ENCODE results near the gene GRK1.

GRK1 gene

DNA sequence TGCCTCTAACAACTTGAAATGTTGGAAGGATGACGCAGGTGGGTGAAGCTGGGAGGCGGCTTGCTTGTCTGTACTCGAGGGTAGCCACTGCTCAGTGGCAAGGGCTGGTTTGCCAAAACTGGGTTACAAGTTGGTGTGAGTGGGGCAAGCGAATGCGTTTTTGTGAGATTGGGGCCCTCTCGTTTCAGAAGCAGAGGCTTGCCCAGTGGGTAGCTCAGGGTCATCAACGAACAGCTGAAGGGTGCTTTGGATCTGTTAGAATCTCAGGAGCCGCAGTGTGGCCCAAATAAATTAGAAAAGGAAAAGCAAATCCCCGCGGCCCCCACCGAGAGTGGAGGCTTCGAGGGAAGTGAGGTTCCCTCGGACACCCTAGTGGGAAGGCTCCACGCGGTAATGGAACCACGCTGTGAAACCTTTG, 16.3 kb upstream of the GRK1 start:
- no peak for DNase-seq

DNA sequence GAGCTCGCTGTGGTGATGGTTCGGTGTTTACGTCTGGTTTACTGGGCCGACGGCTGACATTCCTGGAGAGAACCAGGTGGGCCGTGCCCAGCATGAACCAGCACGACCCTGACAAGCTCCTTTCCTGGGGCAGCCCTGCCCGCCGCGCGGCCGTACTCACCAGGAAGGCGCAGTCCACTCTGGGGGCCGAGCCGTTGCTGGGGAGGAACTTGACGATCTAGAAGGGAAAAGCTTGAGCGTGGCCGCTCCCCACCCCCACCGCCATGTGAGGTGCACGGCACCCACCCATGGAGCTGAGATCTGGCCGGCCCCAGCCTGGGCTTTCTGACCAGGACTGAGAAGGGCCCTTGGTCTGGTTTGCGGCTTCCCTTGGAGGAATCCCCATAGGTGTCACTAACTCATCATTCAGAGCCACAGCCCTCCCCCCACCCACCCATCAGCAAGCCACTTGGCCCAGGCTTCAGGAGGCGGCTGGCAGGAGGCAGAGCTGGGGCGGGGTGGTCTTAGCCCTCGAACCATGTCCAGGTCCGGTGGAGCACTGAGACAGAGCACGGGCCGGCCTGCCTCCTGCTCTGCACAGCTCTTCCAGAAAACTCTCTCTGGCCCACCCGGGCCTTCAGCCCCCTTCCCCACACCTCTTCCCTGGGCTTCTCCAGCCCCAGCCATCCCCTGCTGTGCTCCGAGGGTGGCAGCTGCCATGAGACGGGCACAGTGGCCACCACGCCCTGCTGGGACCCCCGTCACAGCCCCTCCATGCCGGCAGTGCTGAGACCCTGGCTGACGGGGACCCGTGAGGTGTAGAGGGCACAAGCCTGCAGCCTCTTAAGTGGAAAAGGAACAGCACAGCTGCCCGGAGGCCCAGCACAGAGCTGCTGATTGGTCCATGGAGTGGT, 15.3 kb upstream of the GRK1 start:
- no peak for DNase-seq

DNA sequence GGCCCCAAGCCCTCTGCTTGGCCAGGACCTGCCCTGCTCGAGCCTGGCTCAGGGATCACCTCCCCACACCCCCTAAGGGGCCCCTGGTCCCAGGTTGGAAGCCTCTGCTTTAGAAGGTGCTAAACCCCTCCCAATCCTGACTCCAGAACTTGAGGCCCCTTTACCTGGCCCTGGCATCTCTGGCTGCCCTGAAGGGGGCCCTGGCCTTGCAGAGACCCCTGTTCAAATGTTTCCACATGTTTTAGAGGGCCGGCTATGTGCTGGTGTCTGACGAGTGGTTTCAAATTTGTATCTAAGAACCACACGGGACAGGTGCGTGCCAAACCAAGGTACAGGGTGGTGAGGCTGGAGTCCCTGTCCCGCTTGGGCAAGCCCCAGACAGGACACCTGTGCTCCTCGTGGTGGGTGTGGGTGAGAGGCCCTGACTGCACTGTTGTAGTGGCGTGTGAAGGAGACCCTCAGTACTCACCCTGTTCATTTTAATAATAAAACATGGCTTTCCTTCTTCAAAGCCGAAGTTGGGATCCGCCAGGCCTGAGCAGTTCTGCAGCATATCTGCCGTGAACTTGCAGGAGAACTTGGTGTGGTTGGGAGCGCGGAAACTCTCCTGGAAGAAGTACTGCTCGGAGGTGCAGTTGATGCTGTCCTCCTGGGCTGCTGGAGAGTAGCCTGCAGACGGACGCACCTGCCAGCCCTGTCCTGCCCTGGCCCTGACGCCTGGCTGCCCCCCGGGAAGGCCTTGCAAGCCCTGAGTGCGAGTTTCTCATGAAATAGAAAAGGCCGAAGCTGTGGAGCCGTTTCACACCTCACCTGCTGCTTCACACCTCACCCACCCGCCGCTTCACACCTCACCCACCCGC, 14.4 kb upstream of the GRK1 start:
- no peak for DNase-seq

DNA sequence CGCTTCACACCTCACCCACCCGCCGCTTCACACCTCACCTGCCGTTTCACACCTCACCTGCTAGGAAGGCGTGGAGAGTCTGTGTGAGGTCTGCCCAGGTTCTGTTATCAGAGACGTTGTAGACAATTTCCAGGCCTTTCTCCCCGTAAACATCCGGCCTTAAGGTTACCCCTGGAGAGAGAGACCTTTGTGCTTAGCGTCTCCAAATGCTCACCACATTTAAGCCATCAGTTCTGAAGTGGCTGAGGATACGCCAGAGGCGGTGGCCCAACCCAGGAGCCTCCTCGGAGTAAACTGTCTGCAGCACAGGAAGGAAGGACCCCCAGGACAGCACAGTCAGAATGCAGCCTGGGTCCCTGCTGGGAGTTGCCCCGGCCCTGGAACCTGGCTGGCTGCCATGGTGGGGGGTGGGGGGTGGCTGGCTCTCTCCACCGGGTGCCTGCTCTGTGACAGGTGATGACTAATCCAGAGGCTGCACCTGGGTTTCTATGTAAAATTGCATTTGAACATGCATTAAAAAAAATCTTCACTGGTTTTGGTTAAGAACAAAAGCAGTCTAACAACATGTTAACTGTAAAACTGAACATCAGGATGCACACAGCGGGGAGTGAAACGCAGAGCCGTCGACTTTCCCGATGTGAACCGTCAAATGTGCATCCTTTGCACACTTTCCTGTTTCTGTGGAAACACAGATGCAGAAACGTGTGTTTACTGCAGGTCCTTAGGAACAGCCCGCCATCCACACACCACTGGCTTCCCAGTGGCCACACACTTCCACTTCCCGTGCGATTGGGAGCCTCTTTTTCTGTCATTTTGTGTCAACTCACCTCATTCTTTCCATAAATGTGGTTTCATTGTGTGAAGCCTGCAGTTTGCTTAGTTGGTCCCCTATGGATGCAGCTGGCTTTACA, 13.5 kb upstream of the GRK1 start:
- DNase-seq: no peak

DNA sequence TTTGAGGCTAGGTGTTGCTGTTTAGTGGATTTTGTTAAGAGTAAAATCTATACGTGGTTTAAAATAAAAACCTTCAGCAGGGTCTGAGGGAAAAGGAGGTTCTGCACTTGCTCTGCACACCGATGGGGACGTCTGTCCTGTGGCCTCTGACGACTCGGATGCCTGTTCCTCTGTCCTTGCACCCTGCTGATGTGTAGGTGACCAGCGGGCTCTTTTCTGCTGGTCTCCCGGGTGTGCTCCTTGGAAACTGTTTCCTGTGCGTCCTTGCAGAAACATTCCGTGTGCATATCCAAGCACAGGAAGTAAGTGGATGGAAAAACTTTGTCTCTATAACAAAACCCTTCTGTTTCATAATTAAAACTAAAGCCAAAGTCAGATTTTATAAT, 12.9 kb upstream of the GRK1 start:
- DNase-seq: no peak

DNA sequence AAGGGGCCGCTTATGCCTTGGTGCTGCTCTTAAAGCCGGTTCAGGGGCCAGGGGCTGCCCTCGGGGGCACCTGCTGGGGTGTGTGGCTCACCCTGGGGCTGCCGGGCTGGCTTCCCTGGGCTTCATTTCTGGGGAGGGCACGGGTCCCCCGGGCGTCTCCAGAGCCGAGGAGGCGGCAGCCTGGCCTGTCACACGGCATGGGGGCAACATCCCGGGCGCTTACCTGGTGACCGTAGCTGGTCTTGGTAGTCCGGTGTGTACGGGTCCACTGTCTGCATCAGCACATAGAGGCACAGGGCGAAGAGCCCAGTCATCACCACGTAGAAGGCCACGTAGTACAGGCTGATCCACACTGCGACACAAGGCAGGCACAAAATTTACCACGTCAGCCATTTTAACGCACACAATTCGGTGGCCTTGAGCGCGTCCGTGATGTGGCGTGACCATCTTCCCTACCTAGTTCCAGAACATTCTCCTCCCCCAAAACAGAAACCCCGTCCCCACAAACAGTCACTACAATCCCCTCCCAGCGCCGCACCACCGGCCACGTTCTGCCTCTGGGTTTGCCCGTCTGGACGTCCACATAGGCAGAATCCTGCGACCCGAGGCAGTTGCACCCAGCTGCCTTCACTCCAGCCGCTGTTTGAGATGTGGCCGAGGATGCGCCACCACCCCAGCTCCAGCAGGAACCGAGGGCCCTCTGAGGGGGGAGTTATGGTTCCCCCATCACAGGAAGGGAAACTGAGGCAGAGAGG, 12.3 kb upstream of the GRK1 start:
- no peak for DNase-seq

DNA sequence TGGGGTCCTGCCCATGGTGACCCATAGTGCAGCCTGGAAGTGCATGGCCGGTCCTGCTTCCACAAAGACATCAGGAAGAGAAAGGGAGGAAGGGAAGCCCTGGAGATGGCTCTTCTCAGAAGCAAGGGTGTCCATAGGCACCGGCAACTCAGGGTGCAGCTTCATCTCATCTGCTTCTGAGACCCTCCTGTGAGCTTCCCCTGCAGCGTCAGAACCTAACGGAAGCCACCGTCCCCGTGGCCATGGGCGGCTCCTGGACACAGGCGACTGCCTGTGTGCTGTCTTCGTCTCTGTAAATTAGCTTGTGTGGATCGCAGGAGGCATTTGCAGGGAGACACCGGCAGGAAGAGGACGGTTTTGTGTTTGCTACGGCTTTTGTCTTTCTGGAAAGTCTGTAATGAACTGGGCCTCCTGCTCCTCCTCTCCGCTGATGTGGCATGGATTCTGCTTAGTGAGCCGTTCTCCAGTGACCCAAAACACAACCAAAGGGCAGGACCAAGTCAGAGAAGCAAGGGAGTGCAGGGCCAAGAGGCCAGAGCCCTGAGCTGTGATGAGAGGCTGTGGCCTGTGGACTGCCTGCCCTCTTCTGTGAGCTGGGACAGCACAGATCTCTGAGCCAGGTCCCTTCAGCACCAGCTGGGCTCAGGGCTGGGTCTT, 11.5 kb upstream of the GRK1 start:
- DNase-seq: no peak

DNA sequence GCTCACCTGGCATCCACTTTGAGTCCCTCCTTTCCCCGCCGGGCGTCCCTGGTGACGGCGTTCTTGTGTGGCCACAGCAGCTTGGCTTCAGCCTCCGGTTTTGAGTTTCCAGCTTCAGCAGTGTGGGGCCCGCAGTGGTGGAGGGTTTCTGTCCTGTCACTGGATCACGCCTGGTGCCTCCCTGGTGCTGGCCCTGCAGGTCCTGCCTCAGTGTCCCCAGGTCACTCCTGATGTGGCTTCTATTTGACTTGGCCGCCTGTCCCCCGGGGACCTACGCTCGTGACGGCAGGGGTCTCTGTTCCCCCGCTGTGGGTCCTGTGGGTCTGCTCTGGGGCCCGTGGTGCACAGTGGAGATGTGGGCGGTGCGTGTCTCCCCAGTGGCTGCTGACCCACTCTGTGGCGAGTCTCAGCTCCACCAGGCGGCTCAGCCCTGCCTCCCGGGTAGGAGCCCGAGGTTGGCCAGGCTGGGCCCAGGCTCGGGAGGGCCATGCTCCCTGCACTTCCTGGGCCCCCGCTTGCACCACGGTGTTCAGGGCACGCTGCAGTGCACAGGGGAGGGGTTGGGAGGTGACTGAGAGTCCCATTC, 10.9 kb upstream of the GRK1 start:
- no peak for DNase-seq

DNA sequence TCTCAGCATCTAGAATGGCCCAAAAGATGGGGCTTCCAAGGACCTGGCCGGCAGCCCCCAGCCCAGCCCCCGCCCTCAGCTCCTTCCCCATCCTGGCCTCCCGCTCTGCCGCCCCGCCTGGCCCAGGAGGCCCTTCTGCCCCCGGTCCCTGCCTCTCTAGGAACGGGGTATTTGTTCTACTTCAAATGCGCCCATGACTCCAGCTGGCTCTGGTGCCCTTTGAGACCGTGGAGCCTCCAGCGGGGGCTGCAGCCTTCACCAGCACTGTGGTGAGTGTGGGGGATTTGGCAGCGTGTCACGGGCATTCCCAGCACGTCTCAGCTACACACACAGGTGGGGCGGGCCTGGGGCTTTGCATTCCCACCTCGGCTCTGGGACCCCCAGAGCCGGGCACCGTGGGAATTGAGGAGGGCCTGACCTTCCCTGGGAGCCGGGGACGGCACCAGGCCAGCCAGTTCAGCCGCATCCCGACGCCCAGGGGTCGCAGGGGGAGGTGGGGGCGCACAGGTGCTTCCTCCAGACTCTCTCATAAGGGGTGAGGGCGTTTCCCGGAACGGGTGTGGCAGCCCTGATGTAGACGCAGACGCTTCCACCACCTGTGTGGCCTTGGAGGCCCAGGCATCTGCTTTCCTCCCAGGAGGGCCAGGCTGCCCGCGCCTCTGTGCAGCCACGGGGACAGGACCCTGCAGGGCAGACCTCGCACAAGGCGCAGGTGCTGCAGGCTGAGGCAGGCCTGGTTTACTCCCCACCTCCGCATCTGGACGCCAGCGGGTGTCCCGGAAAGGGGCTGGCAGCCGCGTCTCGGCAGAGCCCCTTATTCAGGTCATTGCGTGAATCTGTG, 10.0 kb upstream of the GRK1 start:
- no peak for DNase-seq

DNA sequence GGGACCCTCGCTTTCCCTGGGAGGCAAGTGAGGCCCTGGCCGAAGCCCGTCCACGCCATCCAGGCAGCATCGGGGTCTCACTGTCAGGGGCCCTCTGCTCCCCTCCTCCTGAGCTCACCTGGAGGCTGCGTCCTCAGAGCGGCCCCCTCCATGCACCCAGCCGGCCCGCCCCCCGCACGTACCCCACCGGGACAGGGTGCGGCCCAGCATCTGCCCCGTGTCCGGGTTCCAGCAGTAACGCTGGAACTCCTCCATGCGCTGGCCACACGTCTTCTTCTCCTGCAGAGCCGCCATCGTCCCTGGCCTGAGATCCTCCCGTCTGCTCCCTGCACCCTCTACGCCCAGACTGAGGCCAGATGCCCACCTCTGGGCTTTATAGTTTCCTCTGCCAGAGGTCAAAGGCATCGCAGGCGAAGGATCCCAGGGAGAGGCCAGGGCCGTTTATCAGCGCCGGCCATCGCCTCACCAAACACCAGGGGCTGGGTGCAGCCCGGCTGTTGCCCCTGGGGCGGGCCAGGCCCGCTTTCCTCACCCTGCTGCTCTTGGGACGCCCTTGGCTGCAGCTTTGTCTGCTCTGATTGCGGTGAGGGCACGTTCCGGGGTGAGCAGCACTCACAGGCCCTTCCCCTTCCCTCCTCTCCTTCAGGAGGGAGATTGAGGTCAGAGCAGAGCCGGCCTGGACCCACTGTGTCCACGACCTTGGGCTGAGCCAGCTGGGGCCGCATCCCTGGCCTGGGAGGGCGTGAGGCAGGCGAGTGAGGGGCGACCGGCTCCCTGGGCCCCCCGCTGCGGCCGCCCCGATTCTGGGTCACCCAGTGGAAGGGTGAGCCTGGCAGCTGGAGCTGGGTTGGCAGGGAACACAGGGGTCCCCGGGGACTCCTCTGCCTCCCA, 8.9 kb upstream of the GRK1 start, which contains the start of gene ATP4B:
ATP4B (minus strand) TSS at position 348 of the 891 bp plus-strand sequence; CDS start at position 294, 54 bp downstream.
- DNase-seq: no peak

DNA sequence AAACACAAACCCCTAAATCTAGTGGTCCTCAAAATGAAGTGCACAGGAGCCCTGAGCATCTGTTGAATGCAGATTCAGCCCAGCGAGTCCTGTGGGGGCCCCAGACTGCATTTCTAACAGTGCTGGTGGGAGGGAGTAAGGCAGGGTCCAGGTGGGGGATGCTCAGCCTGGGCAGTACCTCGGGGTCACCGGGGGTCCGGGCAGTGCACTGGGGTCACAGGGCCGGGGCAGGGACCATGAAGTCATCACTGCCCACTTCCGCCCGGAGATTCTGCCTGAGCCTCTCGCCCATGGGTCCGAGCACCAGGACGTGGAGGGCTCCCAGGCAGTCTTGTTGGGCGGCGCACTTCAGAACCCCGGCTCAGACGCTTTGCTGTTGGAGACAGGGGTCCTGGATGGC, 8.2 kb upstream of the GRK1 start:
- no peak for DNase-seq

DNA sequence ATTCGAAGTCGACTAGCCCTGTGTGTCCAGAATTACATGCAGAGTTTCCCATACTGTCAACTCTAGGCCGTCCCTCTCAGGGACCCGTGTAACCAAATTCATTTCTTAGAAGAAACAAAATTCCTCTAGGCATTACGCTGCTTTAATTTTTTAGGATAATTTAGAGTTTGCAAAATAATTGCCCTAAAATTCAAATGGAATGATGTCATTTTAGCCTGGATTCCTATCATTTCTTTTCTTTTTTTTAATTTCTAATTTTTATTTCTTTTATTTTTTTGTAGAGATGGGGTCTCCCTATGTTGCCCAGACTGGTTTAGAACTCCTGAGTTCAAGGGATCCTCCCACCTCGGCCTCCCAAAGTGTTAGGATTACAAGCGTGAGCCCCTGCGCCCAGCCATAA, 7.7 kb upstream of the GRK1 start:
- no peak for DNase-seq

DNA sequence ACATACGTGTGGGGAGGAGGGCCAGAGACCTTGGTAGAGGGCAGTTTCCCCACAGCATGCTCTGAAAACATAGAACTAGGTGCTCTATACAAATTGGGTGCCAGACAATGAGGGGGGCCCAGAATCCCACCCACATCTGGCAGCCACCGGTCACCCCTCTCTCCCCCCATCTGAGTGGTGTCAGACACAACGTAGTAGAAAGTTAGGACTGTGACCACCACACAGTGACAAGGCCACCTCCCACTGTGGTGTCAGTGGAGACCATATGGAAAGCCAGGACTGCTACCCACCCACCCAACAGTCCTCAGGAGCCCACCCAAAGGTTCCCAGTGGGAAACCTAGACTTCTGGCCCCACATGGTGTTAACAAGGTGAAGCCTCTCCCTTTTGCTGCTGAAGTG, 7.0 kb upstream of the GRK1 start:
- no peak for DNase-seq

DNA sequence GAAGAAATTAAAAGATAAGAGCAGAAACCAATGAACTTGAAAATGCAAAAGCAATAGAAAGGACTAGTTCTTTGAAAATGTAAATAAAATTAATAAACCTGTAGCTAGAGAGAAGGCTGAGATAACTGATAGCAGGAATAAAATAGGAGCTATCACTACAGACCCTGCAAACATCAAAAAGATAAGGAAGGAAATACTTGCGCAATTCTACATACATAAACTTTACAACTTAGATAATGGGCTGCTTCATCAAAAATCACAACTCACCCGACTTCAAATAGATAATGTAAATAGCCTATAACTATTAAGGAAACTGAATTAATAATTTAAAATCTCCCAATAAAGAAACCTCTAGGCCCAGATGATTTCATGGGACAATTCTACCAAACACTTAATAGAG, 5.5 kb upstream of the GRK1 start:
- DNase-seq: no peak

DNA sequence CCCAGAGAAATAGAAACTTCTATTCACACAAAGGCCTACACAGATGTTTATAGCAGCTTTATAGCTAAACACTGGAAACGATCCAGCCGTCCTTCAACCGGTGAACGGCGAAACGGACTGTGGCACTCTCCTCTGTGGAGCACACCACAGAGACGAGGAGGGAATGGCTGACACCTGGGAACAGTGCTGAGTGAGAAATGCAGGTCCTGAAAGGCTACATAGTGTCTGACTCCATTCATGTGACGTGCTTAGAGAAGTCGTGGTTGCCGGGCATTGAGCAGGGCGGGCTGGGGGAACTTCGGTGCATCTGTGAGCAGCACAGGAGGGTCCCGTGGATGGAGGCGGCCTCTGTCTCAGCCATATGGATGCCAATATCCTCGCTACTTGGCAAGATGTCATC, 3.1 kb upstream of the GRK1 start:
- DNase-seq: no peak

DNA sequence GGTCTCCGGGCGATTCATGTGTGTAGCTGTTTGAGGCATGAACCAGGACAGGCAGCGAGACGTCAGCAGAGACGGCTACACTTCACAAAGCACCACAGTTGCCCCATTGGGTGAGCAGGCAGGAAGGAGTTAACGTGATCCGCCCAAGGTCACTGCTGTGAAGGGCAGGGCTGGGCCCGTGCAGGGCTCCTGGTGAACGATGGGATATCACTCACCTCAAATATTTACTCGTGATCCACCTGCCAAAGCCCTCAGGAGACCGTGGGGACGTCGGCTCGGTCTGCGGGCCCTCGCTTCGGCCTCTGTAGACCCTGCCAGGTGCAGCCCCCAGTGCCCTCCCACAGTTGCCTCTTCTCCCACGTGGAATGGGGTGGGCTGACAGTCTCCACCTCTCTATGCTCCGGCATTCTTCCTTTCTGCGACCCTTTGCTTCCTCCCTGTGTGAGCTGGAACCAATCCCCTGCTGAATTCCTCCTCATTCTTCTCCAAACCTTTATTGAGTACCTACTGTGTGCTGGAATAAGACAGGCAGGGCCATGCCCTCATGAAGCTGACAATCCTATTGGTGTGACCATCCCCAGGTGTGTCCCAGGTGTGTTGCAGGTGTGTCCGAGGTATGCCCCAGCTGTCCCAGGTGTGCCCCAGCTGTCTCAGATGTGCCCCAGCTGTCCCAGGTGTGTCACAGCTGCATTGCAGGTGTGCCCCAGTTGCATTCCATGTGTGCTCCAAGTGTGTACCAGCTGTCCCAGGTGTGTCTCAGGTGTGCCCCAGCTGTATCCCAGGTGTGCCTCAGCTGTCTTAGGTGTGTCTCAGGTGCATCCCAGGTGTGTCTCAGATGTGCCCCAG, 2.0 kb upstream of the GRK1 start:
- no peak for DNase-seq

DNA sequence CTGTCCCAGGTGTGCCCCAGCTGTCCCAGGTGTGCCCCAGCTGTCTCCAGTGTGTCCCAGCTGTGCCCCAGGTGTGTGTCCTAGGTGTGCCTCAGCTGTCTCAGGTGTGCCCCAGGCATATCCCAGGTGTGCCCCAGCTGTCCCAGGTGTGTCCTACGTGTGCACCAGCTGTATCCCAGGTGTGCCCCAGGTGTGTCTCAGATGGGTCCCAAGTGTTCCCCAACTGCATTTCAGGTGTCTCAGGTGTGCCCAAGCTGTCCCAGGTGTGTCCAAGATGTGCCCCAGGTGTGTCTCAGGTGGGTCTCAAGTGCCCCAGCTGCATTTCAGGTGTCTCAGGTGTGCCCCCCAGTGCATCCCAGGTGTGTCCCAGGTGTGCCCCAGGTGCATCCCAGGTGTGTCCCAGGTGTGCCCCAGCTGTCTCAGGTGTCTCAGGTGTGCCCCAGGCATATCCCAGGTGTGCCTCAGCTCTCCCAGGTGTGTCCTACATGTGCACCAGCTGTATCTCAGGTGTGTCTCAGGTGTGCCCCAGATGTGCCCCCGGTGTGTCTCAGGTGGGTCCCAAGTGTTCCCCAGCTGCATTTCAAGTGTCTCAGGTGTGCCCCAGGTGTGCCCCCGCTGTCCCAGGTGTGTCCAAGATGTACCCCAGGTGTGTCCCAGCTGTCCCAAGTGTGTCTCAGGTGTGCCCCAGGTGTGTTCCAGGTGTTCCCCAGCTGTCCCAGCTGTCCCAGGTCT, 1.3 kb upstream of the GRK1 start:
- DNase-seq: no peak

DNA sequence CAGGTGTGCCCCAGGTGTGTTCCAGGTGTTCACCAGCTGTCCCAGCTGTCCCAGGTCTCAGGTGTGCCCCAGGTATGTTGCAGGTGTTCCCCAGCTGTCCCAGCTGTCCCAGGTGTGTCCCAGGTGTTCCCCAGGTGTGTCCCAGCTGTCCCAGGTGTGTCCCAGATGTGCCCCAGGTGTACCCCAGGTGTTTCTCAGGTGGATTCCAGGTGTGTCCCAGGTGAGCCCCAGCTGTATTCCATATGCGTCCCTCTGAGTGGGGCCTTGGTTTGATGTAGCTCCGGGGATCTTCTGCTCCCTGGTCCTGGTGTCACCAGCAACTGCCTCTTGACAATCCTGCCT, 719 bp upstream of the GRK1 start:
- no peak for DNase-seq

All from hematopoietic multipotent progenitor cell treated with erythropoietin and hydrocortisone succinate and interleukin-3 and kit ligand, for 6 days (in vitro differentiated cells).